T-helper 2 cell treated with Interferon-gamma antibody and Interleukin-4, amounts not matched to agents 100 ng/mL and 5 ng/mL, for 36 hours (primary cell): ENCODE results near the gene USP35. TPM values are rescaled to one million over a fixed set of nuclear protein-coding genes. Genes with fewer than 3 reads are reported as not detected.

Experiments
- intact Hi-C: fragments of 100-400 bp; cut with micrococcal nuclease; formaldehyde crosslinking; loops from one replicate; pipeline ENCODE4 v1.15.1; 2023
- total RNA-seq: library from RNA; stranded (reverse); gene quantifications from 2 replicates; pipeline ENCODE4 v1.2.3, GENCODE V29; 2022

USP35 gene
- 13.8 and 14.6 TPM in 2 replicates for total RNA-seq

- intact Hi-C loops = loop anchor here (1.0 to 2.0 kb wide), 7 partner anchors 14 to 386 kb away; partner anchors contain the start of genes ALG8, GAB2, INTS4 and NARS2
Observed at GRCh38 chr11:78188286-78189173, at the start of gene USP35, which contains the start of gene KCTD21. USP35 (plus strand) TSS chr11:78188919; CDS start chr11:78196246, 7,327 bp downstream. KCTD21 (minus strand) TSS chr11:78188626; CDS start chr11:78174554, 14,072 bp downstream.

- intact Hi-C loops = loop anchor here (1.0 to 5.0 kb wide), 11 partner anchors 49 to 502 kb away; partner anchors contain the start of genes CLNS1A, GAB2, INTS4 and KCTD21
Observed at GRCh38 chr11:78139422-78140391, 49.0 kb upstream of the USP35 start, which contains the start of gene ALG8. ALG8 (minus strand) TSS chr11:78139626; CDS start chr11:78139588, 38 bp downstream.

GRCh38 chr11:78140392-78141077, 48.2 kb upstream of the USP35 start:
- intact Hi-C loops = loop anchor here (1.0 kb wide), 1 partner anchor 325 kb away; no protein-coding TSS in a partner anchor

- intact Hi-C loops = no loop called here
Observed at GRCh38 chr11:78145511-78146025, 43.2 kb upstream of the USP35 start.

GRCh38 chr11:78147807-78148206, 40.9 kb upstream of the USP35 start:
- intact Hi-C loops = no loop called here

GRCh38 chr11:78149646-78150045, 39.1 kb upstream of the USP35 start:
- intact Hi-C loops = no loop called here

- intact Hi-C loops = no loop called here
Observed at GRCh38 chr11:78150346-78150745, 38.4 kb upstream of the USP35 start.

GRCh38 chr11:78150754-78151153, 38.0 kb upstream of the USP35 start:
- intact Hi-C loops = no loop called here

- intact Hi-C loops = no loop called here
Observed at GRCh38 chr11:78151804-78152203, 36.9 kb upstream of the USP35 start.

GRCh38 chr11:78156127-78156844, 32.4 kb upstream of the USP35 start:
- intact Hi-C loops = no loop called here

GRCh38 chr11:78158987-78159652, 29.6 kb upstream of the USP35 start:
- intact Hi-C loops = no loop called here

GRCh38 chr11:78160557-78160956, 28.2 kb upstream of the USP35 start:
- intact Hi-C loops = no loop called here

GRCh38 chr11:78161346-78161745, 27.4 kb upstream of the USP35 start:
- intact Hi-C loops = no loop called here

GRCh38 chr11:78161962-78162371, 26.8 kb upstream of the USP35 start:
- intact Hi-C loops = no loop called here

- intact Hi-C loops = no loop called here
Observed at GRCh38 chr11:78163828-78164227, 24.9 kb upstream of the USP35 start.

- intact Hi-C loops = no loop called here
Observed at GRCh38 chr11:78164471-78164870, 24.2 kb upstream of the USP35 start.

- intact Hi-C loops = no loop called here
Observed at GRCh38 chr11:78166855-78167469, 21.8 kb upstream of the USP35 start.

- intact Hi-C loops = no loop called here
Observed at GRCh38 chr11:78168539-78169477, 19.9 kb upstream of the USP35 start.
